ENCODE results near the gene TMEM191B.
"Not testable (repeated sequence)": the region's sequence is repeated elsewhere in the genome, so short reads cannot be mapped to it uniquely, and the experiment has no call there.

The TMEM191B gene

DNA sequence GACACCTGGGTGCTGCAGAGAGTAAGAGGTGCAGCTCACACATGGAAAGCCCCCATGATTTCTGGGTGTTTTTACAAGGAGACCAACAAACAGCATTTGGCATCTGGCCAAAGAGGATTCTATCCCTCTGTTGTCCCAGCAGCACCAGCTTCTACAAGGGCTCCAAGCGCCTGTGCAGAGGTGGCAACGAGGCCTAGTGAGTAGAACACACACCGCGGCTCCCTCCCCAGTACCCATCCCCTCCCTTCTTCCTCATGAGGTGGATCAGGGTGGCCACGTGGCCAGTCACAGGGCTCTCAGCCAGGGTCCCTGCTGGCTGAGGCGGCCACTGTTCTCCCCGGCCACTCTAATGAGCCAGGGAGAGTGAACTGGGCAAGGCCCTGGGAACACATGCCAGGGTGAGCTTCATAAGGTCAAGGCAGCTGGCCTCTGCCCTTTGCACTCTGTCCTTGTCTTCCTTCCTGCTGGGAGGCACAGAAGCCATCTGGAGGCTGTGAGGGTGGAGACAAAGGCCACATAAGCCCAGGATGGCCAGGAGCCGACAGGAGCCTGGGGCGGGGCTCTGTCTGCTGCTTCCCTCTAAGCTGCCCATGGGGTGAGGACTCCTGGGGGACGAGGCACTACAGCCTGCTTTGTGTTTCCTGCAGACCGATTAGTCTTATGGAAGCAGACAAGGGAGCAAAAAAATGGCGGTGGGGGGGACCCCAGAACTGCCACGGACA, 22.0 kb downstream of the TMEM191B start:
- not testable (repeated sequence) for H3K4me3 ChIP-seq (ENCODE audit: low read depth, low read length, poor library complexity, severe bottlenecking); H3K27ac ChIP-seq (ENCODE audit: low read depth, low read length, poor library complexity, severe bottlenecking); H3K27me3 ChIP-seq (ENCODE audit: insufficient read depth, low read length); H3K9me3 ChIP-seq (ENCODE audit: low read length); H3K36me3 ChIP-seq (ENCODE audit: insufficient read depth, low read length); H2AFZ ChIP-seq (ENCODE audit: low read length); H3K4me2 ChIP-seq (ENCODE audit: low read length); H3F3A ChIP-seq (ENCODE audit: insufficient read depth, low read length); H3K79me2 ChIP-seq (ENCODE audit: insufficient read depth, low read length); H4K20me1 ChIP-seq (ENCODE audit: insufficient read depth, low read length); H3K4me1 ChIP-seq (ENCODE audit: insufficient read depth, low read length, severe bottlenecking); H3K9ac ChIP-seq (ENCODE audit: low read length); H3K9me2 ChIP-seq (ENCODE audit: low read depth, low read length)

DNA sequence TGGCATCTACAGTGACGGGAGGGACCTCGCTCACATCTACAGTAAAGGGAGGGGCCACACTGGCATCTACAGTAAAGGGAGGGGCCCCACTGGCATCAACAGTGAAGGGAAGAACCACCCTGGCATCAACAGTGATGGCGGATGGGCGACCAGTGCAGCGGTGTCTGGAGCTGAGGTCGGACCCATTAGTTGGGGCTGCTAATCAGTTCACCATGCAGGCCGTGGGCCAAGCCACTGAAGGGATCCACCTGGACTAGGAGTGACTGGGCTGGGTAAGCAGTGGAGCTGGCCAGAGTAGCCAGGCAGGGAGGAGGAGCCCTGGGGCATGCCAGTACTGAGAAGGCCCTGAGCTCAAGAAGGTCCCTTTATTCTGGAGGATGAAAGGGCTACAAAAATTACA, 23.4 kb downstream of the TMEM191B start:
- not testable (repeated sequence) for H3K27me3 ChIP-seq (ENCODE audit: insufficient read depth, low read length); H3K4me3 ChIP-seq (ENCODE audit: low read depth, low read length, poor library complexity, severe bottlenecking); H3K4me2 ChIP-seq (ENCODE audit: low read length); H3K4me1 ChIP-seq (ENCODE audit: insufficient read depth, low read length, severe bottlenecking); H3K27ac ChIP-seq (ENCODE audit: low read depth, low read length, poor library complexity, severe bottlenecking); H3K9ac ChIP-seq (ENCODE audit: low read length); H3F3A ChIP-seq (ENCODE audit: insufficient read depth, low read length); H3K79me2 ChIP-seq (ENCODE audit: insufficient read depth, low read length); H3K9me3 ChIP-seq (ENCODE audit: low read length); H3K9me2 ChIP-seq (ENCODE audit: low read depth, low read length); H4K20me1 ChIP-seq (ENCODE audit: insufficient read depth, low read length); H2AFZ ChIP-seq (ENCODE audit: low read length); H3K36me3 ChIP-seq (ENCODE audit: insufficient read depth, low read length)

DNA sequence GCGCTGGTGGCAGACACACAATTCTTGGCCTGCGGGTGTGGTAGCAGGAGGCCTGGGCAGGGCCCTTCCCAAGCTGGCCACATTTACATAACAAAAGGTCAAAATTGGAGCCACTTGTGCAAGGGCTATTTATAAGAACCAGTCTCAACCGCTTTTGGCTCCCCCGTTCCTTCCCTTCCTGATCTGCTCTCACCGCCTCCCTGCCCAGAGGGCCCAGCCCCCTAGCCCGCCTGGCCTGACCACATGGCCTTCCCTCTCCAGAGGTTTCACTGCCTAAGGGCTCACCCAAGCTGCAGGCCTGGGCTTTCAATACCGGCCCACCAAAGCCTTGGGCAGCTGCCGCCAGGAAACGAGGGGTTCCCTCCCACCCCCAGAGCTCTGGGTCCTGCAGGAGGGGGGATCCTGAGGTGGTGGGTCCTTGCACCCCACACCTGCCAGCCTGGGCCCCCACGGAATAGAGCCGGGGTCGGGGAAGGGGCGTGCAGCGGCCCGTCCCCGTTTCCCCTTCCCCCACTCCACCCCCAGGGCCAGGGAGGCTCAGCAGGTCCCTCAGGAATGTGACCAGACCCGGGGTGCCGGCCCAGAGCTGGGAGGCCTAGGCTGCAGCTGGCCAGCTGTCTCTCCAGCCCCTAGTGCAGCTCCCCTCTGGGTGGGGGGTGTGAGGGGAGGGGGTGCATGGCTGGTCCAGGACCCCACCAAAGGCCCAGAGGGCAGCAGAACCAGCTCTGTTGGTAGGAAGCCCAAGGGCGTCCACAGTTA, 25.4 kb downstream of the TMEM191B start:
- not testable (repeated sequence) for H3K4me2 ChIP-seq (ENCODE audit: low read length); H3K4me3 ChIP-seq (ENCODE audit: low read depth, low read length, poor library complexity, severe bottlenecking); H3K36me3 ChIP-seq (ENCODE audit: insufficient read depth, low read length); H3K9me2 ChIP-seq (ENCODE audit: low read depth, low read length); H4K20me1 ChIP-seq (ENCODE audit: insufficient read depth, low read length); H3K4me1 ChIP-seq (ENCODE audit: insufficient read depth, low read length, severe bottlenecking); H2AFZ ChIP-seq (ENCODE audit: low read length); H3K9ac ChIP-seq (ENCODE audit: low read length); H3K27me3 ChIP-seq (ENCODE audit: insufficient read depth, low read length); H3K79me2 ChIP-seq (ENCODE audit: insufficient read depth, low read length); H3K9me3 ChIP-seq (ENCODE audit: low read length); H3F3A ChIP-seq (ENCODE audit: insufficient read depth, low read length); H3K27ac ChIP-seq (ENCODE audit: low read depth, low read length, poor library complexity, severe bottlenecking)

DNA sequence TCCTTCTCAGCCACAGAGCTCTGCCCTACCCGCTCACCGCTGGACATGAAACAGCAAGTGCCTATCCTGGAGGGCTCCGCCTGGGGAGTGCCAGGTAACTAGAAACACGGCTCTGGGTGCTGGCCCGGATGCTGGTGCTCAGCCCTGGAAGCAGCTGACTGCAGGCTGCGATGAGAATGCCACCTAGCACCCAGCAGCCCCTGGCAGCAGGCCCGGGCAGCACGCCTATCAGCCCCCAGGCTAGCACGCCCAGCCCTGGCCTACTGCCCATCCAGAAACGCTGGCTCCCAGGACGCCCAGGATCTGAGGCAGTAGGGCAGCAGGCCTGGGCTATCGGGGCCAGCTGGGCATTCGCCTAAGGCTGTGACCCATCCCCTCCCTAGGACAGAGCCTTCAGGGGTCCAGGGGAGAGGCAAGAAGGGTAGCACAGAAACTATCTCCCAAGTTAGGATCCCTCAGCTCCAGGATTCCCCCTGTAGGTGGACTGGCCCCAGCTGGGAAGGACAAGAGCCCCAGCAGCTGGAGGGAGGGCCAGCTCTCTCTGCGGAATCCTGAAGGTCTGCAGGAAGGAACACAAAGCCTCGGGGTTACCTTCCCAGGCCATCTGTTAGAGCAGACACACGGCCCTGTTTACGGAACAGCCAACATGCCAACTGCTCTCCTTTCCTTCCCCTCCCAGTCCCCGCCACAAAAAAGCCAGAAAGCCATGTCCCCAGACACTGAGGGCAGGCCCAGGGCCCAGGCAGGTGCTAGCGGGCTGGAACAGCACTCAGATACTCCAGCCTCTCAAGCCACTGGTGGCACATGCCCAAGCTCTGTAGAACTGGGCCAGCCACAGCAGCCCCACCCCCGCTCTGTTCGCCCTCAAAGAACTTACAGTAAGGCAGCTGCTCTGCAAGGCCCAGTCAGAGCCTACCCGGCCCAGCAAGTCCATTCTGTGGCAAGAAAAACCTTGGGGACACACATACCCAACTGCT, 27.0 kb downstream of the TMEM191B start:
- H4K20me1 ChIP-seq (ENCODE audit: insufficient read depth, low read length) = not testable (repeated sequence)

DNA sequence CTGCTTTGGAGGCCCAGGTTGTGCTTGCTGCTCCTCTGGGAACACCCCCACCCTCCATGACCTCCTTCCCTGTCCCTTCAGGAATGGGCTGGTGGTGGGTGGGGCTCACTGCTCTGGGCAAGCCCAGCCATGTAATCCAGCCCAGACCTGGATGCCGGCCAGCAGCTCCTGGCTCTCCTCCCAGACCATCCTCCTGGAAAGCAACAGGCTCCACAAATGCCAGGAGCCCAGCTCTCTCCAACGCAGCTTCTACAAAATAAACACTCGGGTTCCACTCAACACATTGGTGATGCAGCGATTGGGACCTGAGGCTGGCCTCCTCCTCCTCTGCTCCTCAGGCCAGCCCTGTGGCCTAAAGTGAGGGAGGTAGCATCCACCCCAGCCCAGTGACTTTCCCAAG, 30.9 kb downstream of the TMEM191B start:
- not testable (repeated sequence) for H3K27me3 ChIP-seq (ENCODE audit: insufficient read depth, low read length); H3F3A ChIP-seq (ENCODE audit: insufficient read depth, low read length); H3K79me2 ChIP-seq (ENCODE audit: insufficient read depth, low read length); H3K4me1 ChIP-seq (ENCODE audit: insufficient read depth, low read length, severe bottlenecking); H3K9ac ChIP-seq (ENCODE audit: low read length); H3K9me2 ChIP-seq (ENCODE audit: low read depth, low read length); H3K4me2 ChIP-seq (ENCODE audit: low read length); H2AFZ ChIP-seq (ENCODE audit: low read length); H3K36me3 ChIP-seq (ENCODE audit: insufficient read depth, low read length); H3K9me3 ChIP-seq (ENCODE audit: low read length); H3K4me3 ChIP-seq (ENCODE audit: low read depth, low read length, poor library complexity, severe bottlenecking); H3K27ac ChIP-seq (ENCODE audit: low read depth, low read length, poor library complexity, severe bottlenecking); H4K20me1 ChIP-seq (ENCODE audit: insufficient read depth, low read length)

More for the DNA sequence above, 27.0 kb downstream of the TMEM191B start:
- H3K4me2 ChIP-seq (ENCODE audit: low read length); H2AFZ ChIP-seq (ENCODE audit: low read length); H3K79me2 ChIP-seq (ENCODE audit: insufficient read depth, low read length); H3K4me1 ChIP-seq (ENCODE audit: insufficient read depth, low read length, severe bottlenecking); H3K27ac ChIP-seq (ENCODE audit: low read depth, low read length, poor library complexity, severe bottlenecking); H3K27me3 ChIP-seq (ENCODE audit: insufficient read depth, low read length); H3K9me3 ChIP-seq (ENCODE audit: low read length); H3K4me3 ChIP-seq (ENCODE audit: low read depth, low read length, poor library complexity, severe bottlenecking); H3K9me2 ChIP-seq (ENCODE audit: low read depth, low read length); H3F3A ChIP-seq (ENCODE audit: insufficient read depth, low read length); H3K36me3 ChIP-seq (ENCODE audit: insufficient read depth, low read length); H3K9ac ChIP-seq (ENCODE audit: low read length): not testable (repeated sequence)

DNA sequence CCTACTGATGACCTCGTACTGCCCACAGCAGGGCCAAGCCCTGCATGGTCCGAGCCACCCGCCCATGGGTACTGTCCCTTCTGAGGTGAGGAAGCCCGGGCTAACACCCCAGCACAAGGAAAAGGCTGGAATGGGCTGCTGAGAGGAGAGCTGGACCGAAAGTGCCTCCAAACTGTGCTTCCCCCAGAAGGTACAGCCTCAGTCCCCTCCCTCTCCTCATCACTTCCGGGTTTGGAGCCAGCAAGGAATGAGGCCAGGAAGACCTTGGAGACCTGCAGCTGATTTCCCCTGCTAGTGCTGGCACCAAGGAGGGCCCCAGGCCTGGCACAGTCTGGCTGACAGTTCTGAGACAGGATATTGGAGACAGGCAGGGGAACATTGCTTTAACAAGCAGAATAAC, 31.3 kb downstream of the TMEM191B start:
- not testable (repeated sequence) for H3K27me3 ChIP-seq (ENCODE audit: insufficient read depth, low read length); H2AFZ ChIP-seq (ENCODE audit: low read length); H3F3A ChIP-seq (ENCODE audit: insufficient read depth, low read length); H3K9me3 ChIP-seq (ENCODE audit: low read length); H3K9ac ChIP-seq (ENCODE audit: low read length); H3K27ac ChIP-seq (ENCODE audit: low read depth, low read length, poor library complexity, severe bottlenecking); H3K4me3 ChIP-seq (ENCODE audit: low read depth, low read length, poor library complexity, severe bottlenecking); H3K79me2 ChIP-seq (ENCODE audit: insufficient read depth, low read length); H4K20me1 ChIP-seq (ENCODE audit: insufficient read depth, low read length); H3K9me2 ChIP-seq (ENCODE audit: low read depth, low read length); H3K4me1 ChIP-seq (ENCODE audit: insufficient read depth, low read length, severe bottlenecking); H3K36me3 ChIP-seq (ENCODE audit: insufficient read depth, low read length); H3K4me2 ChIP-seq (ENCODE audit: low read length)

Data from OCI-LY1 (cell line).